OCI-LY1 (cell line): Measurements from ENCODE around the gene SLC38A3.

Source experiments
- CTCF ChIP-seq: fragments of 200-600 bp; sonication (generic), shearing (Covaris generic); IDR thresholded peaks from 2 replicates; pipeline ENCODE4 v1.5.1; 2017; ENCODE audit warnings: mild to moderate bottlenecking, antibody characterized with exemption, low read length, moderate library complexity, mixed read lengths
- EZH2 ChIP-seq: fragments of 200-600 bp; sonication (generic), shearing (Covaris generic); IDR thresholded peaks from 2 replicates; pipeline ENCODE4 v1.8.0; 2017; ENCODE audit warnings: borderline replicate concordance, mixed run types, mild to moderate bottlenecking, antibody characterized with exemption, low read length, moderate library complexity, mixed read lengths

- no peak for TF ChIP-seq CTCF
- no peak for TF ChIP-seq EZH2
These were observed 25.7 kb downstream of the SLC38A3 start for GRCh38 chr3:50230794-50231125.
